Measurements from ENCODE around the gene KDM2B.

The KDM2B gene

GRCh38 chr12:121430833-121431415 lies 149.9 kb downstream of the KDM2B start:
- no peak for DNase-seq (ENCODE audit: low read depth in 2 of 2)

- no peak for DNase-seq (ENCODE audit: low read depth in 2 of 2)
Measured at GRCh38 chr12:121428883-121429282, 151.9 kb downstream of the KDM2B start.

GRCh38 chr12:121427556-121428050 lies 153.2 kb downstream of the KDM2B start:
- DNase-seq (ENCODE audit: low read depth in 2 of 2), result no peak

- no peak for DNase-seq (ENCODE audit: low read depth in 2 of 2)
Measured at GRCh38 chr12:121424624-121424975, 156.2 kb downstream of the KDM2B start.

- DNase-seq (ENCODE audit: low read depth in 2 of 2), result no peak
Measured at GRCh38 chr12:121423682-121424623, 156.9 kb downstream of the KDM2B start.

- no peak for DNase-seq (ENCODE audit: low read depth in 2 of 2)
Measured at GRCh38 chr12:121423253-121423652, 157.6 kb downstream of the KDM2B start.

- no peak for DNase-seq (ENCODE audit: low read depth in 2 of 2)
Measured at GRCh38 chr12:121420109-121420508, 160.7 kb downstream of the KDM2B start.

GRCh38 chr12:121417847-121418246 lies 163.0 kb downstream of the KDM2B start:
- no peak for DNase-seq (ENCODE audit: low read depth in 2 of 2)

GRCh38 chr12:121413917-121414316 lies 166.9 kb downstream of the KDM2B start:
- DNase-seq (ENCODE audit: low read depth in 2 of 2), result no peak

- no peak for DNase-seq (ENCODE audit: low read depth in 2 of 2)
Measured at GRCh38 chr12:121405211-121405610, 175.6 kb downstream of the KDM2B start.

GRCh38 chr12:121404734-121405133 lies 176.1 kb downstream of the KDM2B start:
- DNase-seq (ENCODE audit: low read depth in 2 of 2), result no peak

- no peak for DNase-seq (ENCODE audit: low read depth in 2 of 2)
Measured at GRCh38 chr12:121403721-121404120, 177.1 kb downstream of the KDM2B start.

- peak; percentile 42 to 53 for DNase-seq (ENCODE audit: low read depth in 2 of 2)
Measured at GRCh38 chr12:121400332-121401139, 180.3 kb downstream of the KDM2B start.

- DNase-seq (ENCODE audit: low read depth in 2 of 2), result peak; percentile 97 to 98
Measured at GRCh38 chr12:121399391-121400331, 181.2 kb downstream of the KDM2B start, which contains the start of gene RNF34. Gene RNF34 (plus strand): TSS chr12:121400118. CDS start chr12:121400213, 95 bp downstream.

- DNase-seq (ENCODE audit: low read depth in 2 of 2), result no peak
Measured at GRCh38 chr12:121398355-121398754, 182.5 kb downstream of the KDM2B start.

- no peak for DNase-seq (ENCODE audit: low read depth in 2 of 2)
Measured at GRCh38 chr12:121397521-121397920, 183.3 kb downstream of the KDM2B start.

- no peak for DNase-seq (ENCODE audit: low read depth in 2 of 2)
Measured at GRCh38 chr12:121392325-121392716, 188.5 kb downstream of the KDM2B start.

- peak in 1 of 2 donors; percentile 6 for DNase-seq (ENCODE audit: low read depth in 2 of 2)
Measured at GRCh38 chr12:121391619-121392324, 189.1 kb downstream of the KDM2B start.

- no peak for DNase-seq (ENCODE audit: low read depth in 2 of 2)
Measured at GRCh38 chr12:121390856-121391255, 190.0 kb downstream of the KDM2B start.

- DNase-seq (ENCODE audit: low read depth in 2 of 2), result no peak
Measured at GRCh38 chr12:121388421-121388981, 192.3 kb downstream of the KDM2B start.
